Fibroblast of the aortic adventitia (primary cell): Measurements from ENCODE around the gene TCP10L. TPM values are rescaled to one million over a fixed set of nuclear protein-coding genes. Genes with fewer than 3 reads are reported as not detected.
A peak's percentile ranks its signal among the peaks of the same experiment; 100 is the strongest.

Experiments used
- DNase-seq: peaks from one replicate; pipeline ENCODE4 v3.0.0-alpha.2; 2010; ENCODE audit warnings: low read depth
- H3K4me3 ChIP-seq: 2 replicates; pipeline ENCODE4 v1.5.1; 2011; ENCODE audit warnings: low read depth, mild to moderate bottlenecking, control low read depth, low read length, moderate library complexity
- CTCF ChIP-seq: IDR thresholded peaks from 2 replicates; pipeline ENCODE4 v1.5.1; 2011; ENCODE audit warnings: mild to moderate bottlenecking, low read length, control low read depth, inconsistent platforms; ENCODE audit not compliant: insufficient read depth
- total RNA-seq: library from RNA; depleted of rRNA; stranded (reverse); fragments of >200 nt; gene quantifications from 2 replicates; pipeline ENCODE4 v1.2.3, GENCODE V29; 2012; ENCODE audit warnings: low replicate concordance

Gene TCP10L
- total RNA-seq, 1 donor, result 0.45 TPM

- no peak for DNase-seq
- no peak overlapping the region for H3K4me3 ChIP-seq
These were observed 14.2 kb upstream of the TCP10L start for GRCh38 chr21:32599526-32599925.

GRCh38 chr21:32599091-32599490 lies 13.8 kb upstream of the TCP10L start:
- no peak for DNase-seq
- no peak overlapping the region for H3K4me3 ChIP-seq
- TF ChIP-seq CTCF, result no peak

More at GRCh38 chr21:32599526-32599925, 14.2 kb upstream of the TCP10L start:
- TF ChIP-seq CTCF, result no peak

GRCh38 chr21:32597205-32597604 lies 11.9 kb upstream of the TCP10L start:
- DNase-seq, result peak; percentile 83
- H3K4me3 ChIP-seq, result no peak overlapping the region
- no peak for TF ChIP-seq CTCF

GRCh38 chr21:32595431-32595830 lies 10.1 kb upstream of the TCP10L start:
- no peak for TF ChIP-seq CTCF
- DNase-seq, result no peak
- H3K4me3 ChIP-seq, result no peak overlapping the region

- no peak for DNase-seq
- H3K4me3 ChIP-seq, result no peak overlapping the region
- no peak for TF ChIP-seq CTCF
These were observed 8.4 kb upstream of the TCP10L start for GRCh38 chr21:32593690-32594089.

GRCh38 chr21:32592929-32593502 lies 7.7 kb upstream of the TCP10L start:
- DNase-seq, result no peak

More at GRCh38 chr21:32592929-32593502, 7.7 kb upstream of the TCP10L start:
- no peak for TF ChIP-seq CTCF
- H3K4me3 ChIP-seq, result no peak overlapping the region
